MM.1S (cell line): Measurements from ENCODE around the gene AGTR1.

Experiments used
- CTCF ChIP-seq: fragments of 300-600 bp; sonication (generic); IDR thresholded peaks from 2 replicates; pipeline ENCODE4 v1.5.1; 2016; ENCODE audit warnings: antibody characterized with exemption, low read length, mixed read lengths
- EZH2 ChIP-seq: fragments of 300-600 bp; sonication (generic); optimal IDR thresholded peaks from 2 replicates; pipeline ENCODE3; 2017; ENCODE audit warnings: low read depth, mild to moderate bottlenecking, antibody characterized with exemption, low read length, mixed read lengths

GRCh38 chr3:148727231-148727630 is 29.5 kb downstream of the AGTR1 start:
- TF ChIP-seq CTCF, result peak; percentile 80
- TF ChIP-seq EZH2, result no peak
